Astrocyte (in vitro differentiated cells and primary cell): ENCODE measurements around the gene PPP2R5D. TPM values are rescaled to one million over a fixed set of nuclear protein-coding genes. Genes with fewer than 3 reads are reported as not detected.

ENCODE experiments used
- DNase-seq: peaks from one replicate; pipeline ENCODE4 v3.0.0-alpha.2; 2010; ENCODE audit warnings: low read depth
- FAIRE-seq: peaks from 2 replicates; lab custom pipeline; 2011; peaks lifted over from hg19 to GRCh38; lab: Jason Lieb, UNC
- H2AFZ ChIP-seq: 2 replicates; pipeline ENCODE4 v1.6.0; 2012; ENCODE audit warnings: low read depth, low read length, inconsistent platforms
- H3K27ac ChIP-seq: 2 replicates; pipeline ENCODE4 v1.5.1; 2011; ENCODE audit warnings: low read depth, low read length, inconsistent platforms
- H3K27me3 ChIP-seq: 2 replicates; pipeline ENCODE4 v1.6.0; 2011; ENCODE audit warnings: low read length, inconsistent platforms; ENCODE audit not compliant: insufficient read depth
- H3K36me3 ChIP-seq: 2 replicates; pipeline ENCODE4 v1.5.1; 2011; ENCODE audit warnings: low read length, inconsistent platforms; ENCODE audit not compliant: insufficient read depth
- H3K4me1 ChIP-seq: 2 replicates; pipeline ENCODE4 v1.5.1; 2011; ENCODE audit warnings: low read length, inconsistent platforms; ENCODE audit not compliant: insufficient read depth
- H3K4me2 ChIP-seq: 2 replicates; pipeline ENCODE4 v1.6.0; 2012; ENCODE audit warnings: low read length, inconsistent platforms
- H3K4me3 ChIP-seq: 2 replicates; pipeline ENCODE4 v1.5.1; 2011; ENCODE audit warnings: low read depth, mild to moderate bottlenecking, low read length, inconsistent platforms; ENCODE audit not compliant: insufficient read depth
- H3K79me2 ChIP-seq: 2 replicates; pipeline ENCODE4 v1.6.0; 2012; ENCODE audit warnings: mild to moderate bottlenecking, low read length, inconsistent platforms; ENCODE audit not compliant: insufficient read depth
- H3K9ac ChIP-seq: 2 replicates; pipeline ENCODE4 v1.6.0; 2012; ENCODE audit warnings: mild to moderate bottlenecking, low read length, inconsistent platforms
- H3K9me3 ChIP-seq: 2 replicates; pipeline ENCODE4 v1.5.1; 2012; ENCODE audit warnings: low read depth, mild to moderate bottlenecking, low read length, inconsistent platforms; ENCODE audit not compliant: insufficient read depth
- H4K20me1 ChIP-seq: 2 replicates; pipeline ENCODE4 v1.6.0; 2012; ENCODE audit warnings: low read length, inconsistent platforms; ENCODE audit not compliant: insufficient read depth
- H3K27ac Mint-ChIP-seq: one replicate; pipeline ENCODE4 v1.8.0; 2021; ENCODE audit warnings: mild to moderate bottlenecking, mixed read lengths; ENCODE audit not compliant: unreplicated experiment
- H3K27me3 Mint-ChIP-seq: one replicate; pipeline ENCODE4 v1.8.0; 2021; ENCODE audit warnings: low read depth, mixed read lengths; ENCODE audit not compliant: unreplicated experiment
- H3K36me3 Mint-ChIP-seq: one replicate; pipeline ENCODE4 v1.8.0; 2021; ENCODE audit warnings: low read depth, mixed read lengths; ENCODE audit not compliant: unreplicated experiment
- H3K4me1 Mint-ChIP-seq: one replicate; pipeline ENCODE4 v1.8.0; 2021; ENCODE audit warnings: low read depth, mixed read lengths; ENCODE audit not compliant: unreplicated experiment
- H3K4me3 Mint-ChIP-seq: one replicate; pipeline ENCODE4 v1.8.0; 2021; ENCODE audit warnings: mild to moderate bottlenecking, moderate library complexity, mixed read lengths; ENCODE audit not compliant: unreplicated experiment
- H3K9me3 Mint-ChIP-seq: one replicate; pipeline ENCODE4 v1.8.0; 2021; ENCODE audit warnings: mild to moderate bottlenecking, mixed read lengths; ENCODE audit not compliant: unreplicated experiment
- CTCF ChIP-seq: IDR thresholded peaks from 2 replicates; pipeline ENCODE4 v1.5.1; 2011; ENCODE audit warnings: low read depth, mild to moderate bottlenecking, inconsistent platforms, low read length, moderate library complexity; ENCODE audit not compliant: insufficient read depth
- EZH2 ChIP-seq: IDR thresholded peaks from 2 replicates; pipeline ENCODE4 v1.6.1; 2012; ENCODE audit warnings: mild to moderate bottlenecking, low read length, inconsistent platforms; ENCODE audit not compliant: insufficient read depth
- total RNA-seq: library from RNA; stranded (reverse); gene quantifications from 2 replicates; pipeline ENCODE4 v1.2.1, GENCODE V29; 2021

The PPP2R5D gene
- total RNA-seq, 1 donor from 2014 or later: 53.0 TPM

GRCh38 chr6:43037197-43037596 lies 52.8 kb downstream of the PPP2R5D start:
- Histone ChIP-seq H3K9ac (no peak overlapping the region), H3K27me3 (no peaks in the 10 kb centered on the region), H2AFZ (no peak overlapping the region), H4K20me1 (peaks cover 17% of the 10 kb centered on the region), H3K9me3 (no peaks in the 10 kb centered on the region), H3K27ac (no peak overlapping the region), H3K4me3 (no peak overlapping the region), H3K79me2 (no peaks in the 10 kb centered on the region), H3K36me3 (peaks cover 13% of the 10 kb centered on the region), H3K4me1 (no peaks in the 10 kb centered on the region), H3K4me2 (no peak overlapping the region)
- Mint-ChIP-seq H3K4me1 (no peaks in the 10 kb centered on the region), H3K27me3 (no peaks in the 10 kb centered on the region), H3K36me3 (peaks cover 21% of the 10 kb centered on the region), H3K27ac (no peak overlapping the region), H3K4me3 (no peak overlapping the region), H3K9me3 (no peaks in the 10 kb centered on the region)
- no peak for DNase-seq
- TF ChIP-seq CTCF: no peak
- no peak for TF ChIP-seq EZH2
- no peak for FAIRE-seq

- Mint-ChIP-seq H3K27me3 (no peaks in the 10 kb centered on the region), H3K4me3 (no peak overlapping the region)
- TF ChIP-seq EZH2: no peak
- no peak for TF ChIP-seq CTCF
Observed at GRCh38 chr6:43037706-43038105, 53.3 kb downstream of the PPP2R5D start.

GRCh38 chr6:43038727-43039126 lies 54.4 kb downstream of the PPP2R5D start:
- H3K27me3 ChIP-seq: no peaks in the 10 kb centered on the region
- H3K9ac ChIP-seq: no peak overlapping the region
- DNase-seq (no peak), FAIRE-seq (no peak)
- no peak overlapping the region for H3K4me2 ChIP-seq
- TF ChIP-seq EZH2 (no peak), CTCF (no peak)
- Mint-ChIP-seq H3K4me3 (no peak overlapping the region), H3K36me3 (peaks cover 33% of the 10 kb centered on the region), H3K9me3 (no peaks in the 10 kb centered on the region), H3K27me3 (no peaks in the 10 kb centered on the region), H3K4me1 (no peaks in the 10 kb centered on the region), H3K27ac (no peak overlapping the region)
- H3K9me3 ChIP-seq: no peaks in the 10 kb centered on the region
- H3K27ac ChIP-seq: no peak overlapping the region
- peaks cover 9% of the 10 kb centered on the region for H3K36me3 ChIP-seq
- H3K79me2 ChIP-seq: no peaks in the 10 kb centered on the region
- no peak overlapping the region for H2AFZ ChIP-seq
- peaks cover 15% of the 10 kb centered on the region for H4K20me1 ChIP-seq
- H3K4me1 ChIP-seq: no peaks in the 10 kb centered on the region
- H3K4me3 ChIP-seq: no peak overlapping the region

More at GRCh38 chr6:43037706-43038105, 53.3 kb downstream of the PPP2R5D start:
- Histone ChIP-seq H3K9me3 (no peaks in the 10 kb centered on the region), H3K27ac (no peak overlapping the region), H3K4me2 (no peak overlapping the region), H3K4me3 (no peak overlapping the region), H3K27me3 (no peaks in the 10 kb centered on the region), H3K36me3 (peaks cover 13% of the 10 kb centered on the region), H4K20me1 (peaks cover 15% of the 10 kb centered on the region), H3K9ac (no peak overlapping the region), H2AFZ (no peak overlapping the region), H3K79me2 (no peaks in the 10 kb centered on the region), H3K4me1 (no peaks in the 10 kb centered on the region)
- no peak for FAIRE-seq
- no peaks in the 10 kb centered on the region for H3K9me3 Mint-ChIP-seq
- H3K36me3 Mint-ChIP-seq: peaks cover 24% of the 10 kb centered on the region
- no peak for DNase-seq
- H3K4me1 Mint-ChIP-seq: no peaks in the 10 kb centered on the region
- H3K27ac Mint-ChIP-seq: no peak overlapping the region
